ENCODE results near the gene TBX19. TPM values are rescaled to one million over a fixed set of nuclear protein-coding genes. Genes with fewer than 3 reads are reported as not detected.

Gene TBX19
- total and polyA plus RNA-seq, 10 donors, result 1.7 to 4.7 (median 3.3) TPM

DNA sequence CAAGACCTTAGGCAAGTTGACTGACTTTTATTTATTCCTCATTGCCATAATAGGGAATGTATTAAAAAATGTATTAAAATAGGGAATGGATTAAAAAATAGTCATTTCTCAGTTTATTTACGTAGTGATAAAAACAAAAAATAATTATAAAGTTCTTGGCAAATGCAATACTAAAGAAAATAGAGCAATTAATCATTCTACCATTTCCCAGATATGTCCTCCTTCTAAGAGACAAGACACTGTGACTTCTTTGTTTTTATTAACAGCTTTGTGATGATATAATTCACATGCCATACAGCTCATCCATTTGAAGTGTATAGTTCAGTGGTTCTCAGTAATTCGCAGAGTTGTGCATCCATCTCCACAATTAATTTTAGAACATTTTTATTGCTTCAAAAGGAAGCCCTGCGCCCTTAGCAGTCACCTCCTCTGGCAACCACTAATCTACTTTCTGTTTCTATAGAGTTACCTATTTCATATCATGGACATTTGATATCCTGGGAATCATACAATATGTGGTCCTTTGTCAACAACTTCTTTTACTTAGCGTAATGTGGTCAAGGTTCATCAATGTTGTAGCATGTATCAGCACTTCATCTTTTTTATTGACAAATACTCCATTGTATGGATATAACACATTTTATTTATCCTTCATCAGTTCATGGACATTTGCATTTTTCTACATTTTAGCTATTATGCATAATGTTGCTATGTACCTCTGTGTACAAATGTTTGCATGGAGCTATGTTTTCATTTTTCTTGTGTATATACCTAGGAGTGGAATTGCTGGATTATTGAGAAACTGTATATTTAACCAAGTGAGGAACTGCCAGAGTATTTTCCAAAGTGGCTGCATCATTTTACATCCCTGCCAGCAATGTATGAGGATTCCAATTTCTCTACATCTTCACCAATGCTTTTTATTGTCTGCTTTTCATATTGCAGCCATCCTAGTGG lies 5.6 kb downstream of the TBX19 start:
- Histone ChIP-seq H3K4me3 (no peak overlapping the region), H3K9me3 (no peaks in the 10 kb centered on the region), H3K4me1 (no peaks in the 10 kb centered on the region), H3K36me3 (peaks cover 0 to 6% (median 0%) of the 10 kb centered on the region in 6 donors), H3K27ac (no peak overlapping the region), H3K27me3 (replicated peaks in 1 of 7) (no peaks in the 10 kb centered on the region)
- DNase-seq, result no peak
- 80 to 96% (median 91%) methylated on average over 4 of the region's 4 CpGs for WGBS, 5 donors
- TF ChIP-seq, protein P1, sequence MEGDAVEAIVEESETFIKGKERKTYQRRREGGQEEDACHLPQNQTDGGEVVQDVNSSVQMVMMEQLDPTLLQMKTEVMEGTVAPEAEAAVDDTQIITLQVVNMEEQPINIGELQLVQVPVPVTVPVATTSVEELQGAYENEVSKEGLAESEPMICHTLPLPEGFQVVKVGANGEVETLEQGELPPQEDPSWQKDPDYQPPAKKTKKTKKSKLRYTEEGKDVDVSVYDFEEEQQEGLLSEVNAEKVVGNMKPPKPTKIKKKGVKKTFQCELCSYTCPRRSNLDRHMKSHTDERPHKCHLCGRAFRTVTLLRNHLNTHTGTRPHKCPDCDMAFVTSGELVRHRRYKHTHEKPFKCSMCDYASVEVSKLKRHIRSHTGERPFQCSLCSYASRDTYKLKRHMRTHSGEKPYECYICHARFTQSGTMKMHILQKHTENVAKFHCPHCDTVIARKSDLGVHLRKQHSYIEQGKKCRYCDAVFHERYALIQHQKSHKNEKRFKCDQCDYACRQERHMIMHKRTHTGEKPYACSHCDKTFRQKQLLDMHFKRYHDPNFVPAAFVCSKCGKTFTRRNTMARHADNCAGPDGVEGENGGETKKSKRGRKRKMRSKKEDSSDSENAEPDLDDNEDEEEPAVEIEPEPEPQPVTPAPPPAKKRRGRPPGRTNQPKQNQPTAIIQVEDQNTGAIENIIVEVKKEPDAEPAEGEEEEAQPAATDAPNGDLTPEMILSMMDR (IDR thresholded peaks at IDR 0.05 in 8 of 11, conservative IDR thresholded peaks at IDR 0.05 in 3 of 11), result no peak
- TF ChIP-seq POLR2AphosphoS5 (IDR thresholded peaks at IDR 0.05), result no peak
- no peak for TF ChIP-seq POLR2A (IDR thresholded peaks at IDR 0.05)
- intact Hi-C loops (cut with DNase I; ENCODE audit: low total_unique reads), result no loop called here

DNA sequence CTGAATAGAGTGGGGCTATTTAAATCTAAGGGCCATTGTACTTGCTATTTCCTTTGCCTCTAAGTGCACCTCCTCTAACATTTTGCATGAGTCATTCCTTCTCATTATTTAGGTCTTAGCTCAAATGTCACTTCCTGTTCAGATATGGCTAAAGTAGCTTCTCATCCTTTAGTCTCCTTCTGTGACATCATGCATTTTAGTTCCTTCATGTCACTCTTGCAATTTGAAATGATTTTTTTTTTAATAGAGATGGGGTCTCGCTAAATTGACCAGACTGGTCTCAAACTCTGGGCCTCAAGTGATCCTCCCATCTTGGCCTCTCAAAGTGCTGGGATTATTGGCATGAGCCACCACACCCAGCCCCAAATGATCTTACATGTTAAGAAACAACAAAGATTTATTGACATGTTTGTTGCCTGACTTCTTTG lies 6.6 kb downstream of the TBX19 start:
- TF ChIP-seq POLR2AphosphoS5 (IDR thresholded peaks at IDR 0.05) (no peak), POLR2A (IDR thresholded peaks at IDR 0.05) (no peak)
- TF ChIP-seq, protein P1 (IDR thresholded peaks at IDR 0.05 in 8 of 11, conservative IDR thresholded peaks at IDR 0.05 in 3 of 11), result no peak
- Histone ChIP-seq H3K27me3 (replicated peaks in 1 of 7) (no peaks in the 10 kb centered on the region), H3K9me3 (no peaks in the 10 kb centered on the region), H3K4me3 (no peak overlapping the region), H3K27ac (no peak overlapping the region), H3K4me1 (no peaks in the 10 kb centered on the region), H3K36me3 (peaks cover 0 to 6% (median 0%) of the 10 kb centered on the region in 6 donors)
- WGBS, 5 donors, result 94 to 100% (median 96%) methylated on average over 1 of the region's 1 CpG
- DNase-seq, result no peak
- intact Hi-C loops (cut with DNase I; ENCODE audit: low total_unique reads), result no loop called here

DNA sequence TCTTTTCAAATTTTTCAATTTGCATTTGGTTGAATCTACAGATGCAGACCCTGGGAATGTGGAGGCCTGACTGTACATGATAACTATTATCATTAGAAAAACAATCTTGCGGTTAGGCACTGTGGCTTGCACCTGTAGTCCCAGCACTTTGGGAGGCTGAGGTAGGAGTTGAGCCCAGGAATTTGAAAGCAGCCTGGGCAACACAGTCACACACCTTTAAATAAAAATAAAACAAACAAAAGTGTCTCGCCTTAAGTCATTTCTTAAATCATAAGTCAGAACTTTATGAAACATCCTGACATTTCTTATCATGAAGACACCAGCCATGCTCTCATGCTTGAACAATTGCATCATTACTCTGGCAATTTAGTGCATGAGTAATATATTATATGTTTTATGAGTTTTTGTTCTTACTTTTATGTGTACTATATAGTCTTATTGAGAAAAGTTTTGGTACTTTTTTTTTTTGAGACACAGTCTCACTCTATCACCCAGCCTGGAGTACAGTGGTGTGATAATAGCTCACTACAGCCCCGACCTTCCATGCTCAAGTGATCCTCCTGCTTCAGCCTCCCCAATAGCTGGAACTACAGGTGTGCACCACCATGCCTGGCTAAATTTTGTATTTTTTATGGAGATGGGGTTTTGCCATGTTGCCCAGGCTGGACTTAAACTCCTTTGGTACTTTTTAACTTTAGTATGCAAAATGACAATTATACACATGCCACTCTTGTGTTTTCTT lies 7.8 kb downstream of the TBX19 start:
- H3K9me3 ChIP-seq, result no peaks in the 10 kb centered on the region
- intact Hi-C loops (cut with DNase I; ENCODE audit: low total_unique reads), result no loop called here
- no peak for DNase-seq
- no peak for TF ChIP-seq POLR2AphosphoS5 (IDR thresholded peaks at IDR 0.05)
- TF ChIP-seq, protein P1 (IDR thresholded peaks at IDR 0.05 in 8 of 11, conservative IDR thresholded peaks at IDR 0.05 in 3 of 11), result no peak
- no peaks in the 10 kb centered on the region for H3K27me3 ChIP-seq (replicated peaks in 1 of 7)
- no peaks in the 10 kb centered on the region for H3K4me1 ChIP-seq
- H3K27ac ChIP-seq, result no peak overlapping the region
- H3K4me3 ChIP-seq, result no peak overlapping the region
- H3K36me3 ChIP-seq, result peaks cover 0 to 8% (median 0%) of the 10 kb centered on the region in 6 donors
- 92 to 97% (median 95%) methylated on average over 3 of the region's 3 CpGs for WGBS, 5 donors
